Hepatocyte (in vitro differentiated cells): Measurements from ENCODE around the gene RNF212B.

ENCODE experiments used
- EZH2 ChIP-seq: fragments of 200-600 bp; sonication (generic); IDR thresholded peaks from 2 replicates; pipeline ENCODE4 v1.6.1; 2016; ENCODE audit warnings: antibody characterized with exemption, mild to moderate bottlenecking, borderline replicate concordance
- EZH2phosphoT487 ChIP-seq: fragments of 200-600 bp; sonication (generic); IDR thresholded peaks from one replicate; pipeline ENCODE4 v1.6.1; 2018; ENCODE audit warnings: antibody characterized with exemption, mild to moderate bottlenecking, low read depth, moderate library complexity; ENCODE audit not compliant: unreplicated experiment, severe bottlenecking
- TF ChIP-seq, protein P1 (sequence below): fragments of 200-600 bp; sonication (generic); IDR thresholded peaks from 2 replicates; pipeline ENCODE4 v1.5.1; 2016; ENCODE audit warnings: antibody characterized with exemption, mild to moderate bottlenecking; ENCODE audit not compliant: poor library complexity

DNA sequence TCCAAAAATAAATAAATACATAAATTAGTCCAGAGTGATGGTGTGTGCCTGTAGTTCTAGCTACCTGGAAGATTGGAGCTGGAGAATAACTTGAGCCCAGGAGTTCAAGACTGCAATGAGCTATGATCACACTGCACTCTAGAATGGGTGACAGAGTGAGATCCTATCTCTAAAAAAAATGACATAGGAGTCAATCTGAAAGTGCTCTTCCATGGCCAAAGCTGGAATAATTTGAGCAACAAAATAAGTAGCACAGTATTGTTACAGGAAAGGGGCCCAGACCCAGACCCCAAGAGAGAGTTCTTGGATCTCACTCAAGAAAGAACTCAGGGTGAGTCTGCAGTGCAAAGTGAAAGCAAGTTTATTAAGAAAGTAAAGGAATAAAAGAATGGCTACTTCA is 29.4 kb upstream of the RNF212B start:
- TF ChIP-seq, protein P1, sequence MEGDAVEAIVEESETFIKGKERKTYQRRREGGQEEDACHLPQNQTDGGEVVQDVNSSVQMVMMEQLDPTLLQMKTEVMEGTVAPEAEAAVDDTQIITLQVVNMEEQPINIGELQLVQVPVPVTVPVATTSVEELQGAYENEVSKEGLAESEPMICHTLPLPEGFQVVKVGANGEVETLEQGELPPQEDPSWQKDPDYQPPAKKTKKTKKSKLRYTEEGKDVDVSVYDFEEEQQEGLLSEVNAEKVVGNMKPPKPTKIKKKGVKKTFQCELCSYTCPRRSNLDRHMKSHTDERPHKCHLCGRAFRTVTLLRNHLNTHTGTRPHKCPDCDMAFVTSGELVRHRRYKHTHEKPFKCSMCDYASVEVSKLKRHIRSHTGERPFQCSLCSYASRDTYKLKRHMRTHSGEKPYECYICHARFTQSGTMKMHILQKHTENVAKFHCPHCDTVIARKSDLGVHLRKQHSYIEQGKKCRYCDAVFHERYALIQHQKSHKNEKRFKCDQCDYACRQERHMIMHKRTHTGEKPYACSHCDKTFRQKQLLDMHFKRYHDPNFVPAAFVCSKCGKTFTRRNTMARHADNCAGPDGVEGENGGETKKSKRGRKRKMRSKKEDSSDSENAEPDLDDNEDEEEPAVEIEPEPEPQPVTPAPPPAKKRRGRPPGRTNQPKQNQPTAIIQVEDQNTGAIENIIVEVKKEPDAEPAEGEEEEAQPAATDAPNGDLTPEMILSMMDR: no peak
- no peak for TF ChIP-seq EZH2
- no peak for TF ChIP-seq EZH2phosphoT487
